Measurements from ENCODE around the gene NECTIN4.
A peak's percentile ranks its signal among the peaks of the same experiment; 100 is the strongest.
"Not testable (repeated sequence)": the region's sequence is repeated elsewhere in the genome, so short reads cannot be mapped to it uniquely, and the experiment has no call there.

Gene NECTIN4

DNA sequence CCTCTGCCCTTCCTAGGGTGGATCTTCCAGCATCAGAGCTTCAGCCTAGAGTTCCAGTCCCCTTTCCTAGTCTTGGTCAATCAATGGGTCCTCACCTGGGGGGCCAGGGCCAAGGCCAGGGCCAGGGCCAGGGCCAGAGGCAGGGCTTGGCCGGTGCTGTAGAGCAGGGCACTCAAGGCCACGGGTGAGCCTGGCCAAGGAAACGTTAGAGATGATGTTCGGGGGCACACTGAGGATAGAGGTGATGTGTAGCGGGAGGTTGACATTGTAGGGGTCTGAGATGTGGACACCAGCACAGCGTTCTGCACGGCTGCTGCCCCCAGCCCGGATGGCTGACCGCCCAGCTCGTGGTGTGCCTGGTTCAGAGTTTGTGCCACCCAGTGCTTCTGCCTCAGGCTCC is 38.1 kb downstream of the NECTIN4 start:
- no peak for DNase-seq

DNA sequence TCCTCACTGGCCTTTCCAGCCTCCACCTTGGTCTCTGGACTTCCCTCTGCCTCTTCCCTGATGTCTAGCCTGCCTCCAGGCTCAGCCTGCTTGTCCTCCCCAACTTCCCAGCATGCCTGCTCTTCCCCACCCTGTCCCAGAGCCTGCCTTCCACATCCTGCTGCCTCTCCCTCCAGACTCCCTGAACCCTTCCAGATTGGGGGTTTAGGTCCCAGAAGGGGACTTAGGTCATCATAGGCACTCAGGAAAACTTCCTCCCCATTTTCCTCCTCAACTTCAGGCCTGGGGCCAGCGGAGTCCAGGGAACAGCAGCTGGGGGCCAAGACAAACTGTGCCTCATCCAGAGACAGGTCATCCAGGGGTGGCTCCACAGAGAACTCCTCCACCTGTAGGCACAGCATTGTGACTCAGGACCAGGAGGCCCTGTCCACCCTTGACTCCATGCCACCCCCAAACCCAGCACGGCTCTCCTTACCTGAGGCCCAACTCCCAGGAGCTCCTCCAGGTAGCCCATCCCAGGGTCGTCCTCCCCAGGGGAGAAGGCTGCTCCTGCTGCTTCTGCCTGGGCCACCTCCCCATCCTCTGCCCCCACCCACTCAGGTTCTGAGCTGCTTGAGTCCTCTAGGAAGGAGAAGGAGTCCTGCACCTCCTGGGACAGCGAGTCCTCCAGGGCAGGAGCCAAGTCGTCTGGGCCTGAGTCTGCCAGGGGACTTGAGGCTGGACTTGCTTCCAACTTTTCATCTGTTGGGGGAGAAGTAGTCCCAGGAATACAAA is 40.2 kb downstream of the NECTIN4 start:
- no peak for DNase-seq

DNA sequence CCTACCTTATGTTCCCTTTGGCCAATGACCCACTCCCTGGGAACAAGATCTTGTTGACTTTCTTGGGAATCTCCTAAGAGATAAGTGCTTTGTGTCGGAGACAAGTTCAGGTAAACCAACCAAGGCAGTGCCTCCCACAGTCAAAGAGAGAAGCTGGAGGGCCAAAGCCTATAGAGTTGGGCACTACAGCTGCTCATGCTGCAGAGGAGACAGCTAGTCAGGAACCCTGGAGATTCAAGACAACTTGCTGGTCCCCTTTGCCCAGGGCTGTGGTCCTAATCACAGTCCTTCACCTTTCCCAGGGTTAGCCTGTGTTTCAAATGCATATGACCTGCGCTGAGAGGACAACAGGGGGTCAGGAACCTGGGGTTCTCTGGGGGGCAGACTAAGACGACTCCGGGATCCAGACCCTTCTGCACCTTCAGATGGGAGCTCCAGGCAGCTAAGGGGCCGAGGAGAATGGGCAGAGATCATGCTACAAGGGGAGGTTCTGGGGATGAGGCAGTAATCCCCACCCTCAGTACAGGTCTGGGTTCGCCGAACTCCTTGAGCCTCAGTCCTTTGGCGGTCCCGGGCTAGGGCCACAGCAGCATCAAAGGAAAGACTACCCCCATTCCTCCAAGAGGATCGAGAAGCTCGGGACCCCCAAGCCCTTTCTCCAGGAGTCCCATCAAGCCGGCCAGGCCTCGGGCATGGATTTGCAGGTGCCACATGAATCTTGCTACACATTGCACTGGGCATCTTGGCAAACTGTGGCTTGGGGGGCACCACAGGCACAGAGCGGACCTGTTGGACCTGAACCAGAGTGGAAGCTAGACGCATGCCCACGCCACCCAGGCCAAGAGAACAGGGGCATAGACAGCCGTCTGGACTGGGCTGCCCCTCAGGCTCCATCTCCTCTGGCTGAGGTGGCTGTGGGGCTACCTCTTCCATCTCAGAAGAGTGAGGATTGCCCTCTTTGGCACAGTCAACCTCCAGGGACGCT is 41.6 kb downstream of the NECTIN4 start:
- DNase-seq = no peak

DNA sequence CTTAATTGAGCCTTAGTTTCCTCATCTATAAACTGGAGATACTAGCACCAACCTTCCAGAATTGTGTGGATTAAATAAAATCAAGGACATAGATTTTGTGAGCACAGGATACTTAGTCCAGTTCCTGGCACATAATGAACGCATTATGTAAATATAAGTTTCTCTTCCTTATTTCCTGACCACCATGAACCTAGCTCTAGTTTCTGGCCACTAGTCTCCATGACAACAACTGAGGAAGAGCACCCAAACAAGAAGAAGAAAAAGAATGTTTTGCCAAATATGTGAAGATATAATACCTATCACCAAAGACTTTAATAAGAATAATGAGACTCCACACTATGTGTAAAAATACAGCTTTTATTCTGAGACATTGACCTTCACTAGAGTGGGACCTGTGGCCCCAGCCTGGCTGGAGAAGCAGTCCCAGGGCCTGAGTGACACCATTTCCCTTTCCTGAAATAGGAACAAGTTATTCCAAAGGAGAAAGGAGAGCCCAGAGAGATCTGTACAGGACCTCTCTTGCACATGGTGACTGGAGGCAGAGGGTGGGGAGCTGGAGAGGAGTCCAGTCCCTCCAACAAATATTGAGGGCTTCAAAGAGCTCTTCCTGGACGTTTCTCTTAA is 42.6 kb downstream of the NECTIN4 start:
- DNase-seq = peak; percentile 71

DNA sequence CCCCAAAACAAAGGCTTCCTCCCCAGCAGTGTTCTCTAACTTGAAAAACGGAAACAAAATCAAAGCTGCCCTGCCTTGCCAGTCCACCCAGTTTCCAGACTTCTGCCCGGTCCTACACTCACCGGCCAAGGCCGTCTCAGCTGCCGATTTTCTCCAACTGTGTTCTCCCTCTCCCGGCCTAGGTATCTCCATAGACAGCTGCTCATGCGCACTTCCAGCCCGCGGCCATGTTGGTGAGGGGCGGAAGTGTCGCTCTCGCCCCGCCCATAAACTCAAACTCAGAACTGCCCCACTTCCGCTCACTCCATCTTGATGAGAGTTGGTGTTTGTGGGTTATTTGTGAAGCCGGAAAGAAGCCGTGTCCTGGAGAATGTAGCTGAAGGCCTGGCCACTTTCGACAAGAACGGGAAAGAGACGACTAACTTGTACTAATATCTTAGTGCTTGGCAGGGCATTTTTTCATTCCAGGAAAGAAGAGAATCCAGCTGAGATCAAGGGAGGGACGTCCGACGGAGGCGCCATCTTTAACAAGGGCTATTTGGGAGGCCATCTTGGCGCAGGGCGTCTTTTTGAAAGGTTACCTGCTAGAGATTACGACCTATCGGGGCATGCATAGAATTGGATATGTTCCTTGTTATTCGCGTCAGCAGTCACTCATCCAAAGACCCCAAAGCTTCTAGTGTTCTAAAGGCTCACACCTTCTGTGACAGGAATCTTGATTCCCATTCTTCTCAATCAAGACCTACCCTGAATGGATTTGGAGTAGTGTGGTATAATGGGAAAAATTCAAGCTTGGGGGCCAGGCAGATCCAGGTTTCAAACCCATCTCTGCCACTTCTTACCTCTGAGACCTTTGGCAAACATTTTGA is 43.4 kb downstream of the NECTIN4 start, which contains the start of gene USF1:
USF1 (minus strand) TSS at position 242 of the 869 bp plus-strand sequence. CDS start 2,702 bp downstream, outside the sequence.
- DNase-seq = peak; percentile 91

DNA sequence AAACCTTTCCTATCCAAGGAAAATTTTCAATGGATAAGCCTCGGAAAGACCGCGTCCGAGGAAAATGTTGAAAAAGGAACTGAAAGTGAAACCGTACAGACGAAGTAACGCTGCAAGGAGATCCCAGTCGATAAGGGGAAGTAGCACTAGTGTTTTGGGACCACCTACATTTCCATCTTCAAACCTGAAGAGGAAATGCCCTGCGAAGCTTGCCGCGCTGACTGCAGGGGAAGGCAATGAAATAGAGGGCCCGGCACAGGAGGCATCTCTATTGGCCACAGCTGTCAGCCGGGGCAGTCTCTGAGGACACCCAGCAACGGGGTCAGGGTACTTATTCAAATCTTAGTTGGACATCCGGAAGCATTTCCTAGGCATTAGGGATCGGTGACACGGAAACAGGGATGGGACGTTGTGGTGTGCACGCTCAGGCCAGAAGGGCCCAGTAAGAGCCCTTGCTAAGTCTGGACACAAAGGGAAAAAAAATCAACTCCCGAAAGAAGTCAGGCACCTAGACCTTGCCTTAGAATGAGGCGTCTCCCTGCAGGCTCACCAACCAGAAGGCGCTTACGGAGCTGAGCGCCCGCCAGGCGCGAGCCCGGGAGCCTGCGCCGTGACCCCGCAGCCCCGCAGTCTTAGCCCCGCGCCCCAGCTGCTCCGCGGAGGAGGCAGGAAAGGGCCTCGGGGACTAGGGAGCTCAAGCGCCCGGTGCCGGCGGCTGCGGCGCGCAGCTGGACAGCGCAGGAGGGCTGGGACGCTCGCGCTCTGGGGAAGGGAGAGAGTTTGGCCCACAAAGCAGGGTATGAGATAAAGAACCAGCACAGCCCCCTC is 44.2 kb downstream of the NECTIN4 start:
- peak; percentile 98 for DNase-seq

DNA sequence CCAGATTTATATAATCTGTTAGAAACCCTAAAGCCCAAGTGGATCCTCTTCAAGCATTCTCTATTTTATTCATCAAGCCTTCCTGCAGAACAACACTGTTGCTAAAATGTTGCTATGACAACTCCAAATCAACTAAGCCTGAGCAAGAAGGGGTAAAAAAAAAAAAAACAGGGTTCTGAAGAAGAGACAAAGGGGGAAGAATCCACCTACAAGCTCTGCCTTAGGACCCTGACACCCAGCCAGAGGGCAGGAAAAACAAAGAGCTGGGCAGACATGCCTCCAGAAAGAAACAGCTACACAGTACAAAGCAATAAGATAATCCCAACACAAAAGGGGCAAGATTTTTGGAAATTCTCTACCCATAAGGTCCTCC is 44.8 kb downstream of the NECTIN4 start:
- no peak for DNase-seq

DNA sequence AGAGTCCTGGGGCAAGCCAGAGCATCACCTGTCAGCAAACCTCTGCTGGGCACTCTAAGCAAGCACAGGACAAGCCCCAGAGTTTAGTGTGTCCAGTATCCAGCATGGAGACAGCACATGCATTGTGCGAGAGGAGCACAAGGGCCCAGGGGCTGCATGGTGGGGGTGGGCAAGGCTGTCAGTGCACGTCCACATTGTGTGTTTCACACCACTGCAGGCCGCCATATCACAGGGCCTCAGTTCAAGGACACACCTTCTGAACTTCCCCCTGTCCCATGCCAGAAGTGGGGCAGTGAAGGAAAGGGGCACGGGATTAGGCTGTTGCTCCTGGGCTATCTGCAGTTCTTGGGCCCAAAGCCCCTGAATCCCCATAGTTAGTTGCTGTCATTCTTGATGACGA is 49.8 kb downstream of the NECTIN4 start:
- no peak for DNase-seq

DNA sequence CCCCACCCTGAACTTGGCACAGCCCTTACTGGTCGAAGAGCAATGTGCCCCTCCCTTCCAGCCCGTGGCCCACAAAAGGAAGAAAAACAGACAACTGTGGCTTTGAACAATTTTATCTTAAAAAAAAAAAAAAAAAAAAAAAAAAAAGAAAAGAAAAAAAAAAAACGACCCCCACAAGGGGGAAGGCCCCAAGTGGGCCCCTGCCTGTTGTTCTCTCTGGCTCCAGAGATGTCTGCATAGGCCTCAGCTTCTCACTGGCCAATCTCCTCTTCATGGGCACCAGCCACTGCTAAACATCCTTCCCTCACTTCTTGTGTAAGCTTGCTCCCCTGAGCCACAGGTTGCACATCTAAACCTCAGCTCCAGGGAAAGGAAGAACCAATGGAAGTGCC is 50.2 kb downstream of the NECTIN4 start:
- no peak for DNase-seq

DNA sequence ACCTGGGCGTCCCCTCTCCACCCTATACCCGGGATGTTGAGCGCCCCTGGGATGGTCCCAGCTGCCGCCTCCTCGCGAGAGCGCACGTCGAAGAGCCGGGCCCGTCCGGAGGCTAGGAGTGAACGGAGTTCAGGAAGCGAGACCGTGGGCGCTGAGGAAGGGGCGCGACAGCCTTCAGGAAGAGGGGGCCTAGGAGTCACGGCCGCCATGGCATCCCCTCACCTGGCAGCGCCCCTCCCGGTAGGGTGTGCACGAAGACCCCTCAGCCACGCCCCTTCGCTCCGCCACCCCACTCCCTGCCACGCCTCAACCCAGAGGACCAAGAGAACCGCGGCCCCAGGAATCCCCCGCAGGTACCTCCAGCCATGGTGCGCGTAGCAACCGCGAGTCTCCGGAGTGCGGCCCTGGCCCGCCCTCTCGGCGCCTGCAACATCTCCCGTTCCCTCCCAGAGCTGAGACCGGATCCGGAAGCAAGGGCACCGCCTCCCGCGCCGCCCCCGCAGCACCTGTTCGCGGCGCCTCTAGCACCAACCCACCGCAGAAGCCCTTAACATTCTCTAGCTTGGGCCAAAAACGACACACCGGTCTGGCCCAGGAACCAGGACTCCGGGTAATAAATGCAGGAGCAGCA is 50.7 kb downstream of the NECTIN4 start, which contains the start of gene TSTD1:
TSTD1 (minus strand) TSS at position 442 of the 631 bp plus-strand sequence; CDS start at position 367, 75 bp downstream.
- no peak for DNase-seq

DNA sequence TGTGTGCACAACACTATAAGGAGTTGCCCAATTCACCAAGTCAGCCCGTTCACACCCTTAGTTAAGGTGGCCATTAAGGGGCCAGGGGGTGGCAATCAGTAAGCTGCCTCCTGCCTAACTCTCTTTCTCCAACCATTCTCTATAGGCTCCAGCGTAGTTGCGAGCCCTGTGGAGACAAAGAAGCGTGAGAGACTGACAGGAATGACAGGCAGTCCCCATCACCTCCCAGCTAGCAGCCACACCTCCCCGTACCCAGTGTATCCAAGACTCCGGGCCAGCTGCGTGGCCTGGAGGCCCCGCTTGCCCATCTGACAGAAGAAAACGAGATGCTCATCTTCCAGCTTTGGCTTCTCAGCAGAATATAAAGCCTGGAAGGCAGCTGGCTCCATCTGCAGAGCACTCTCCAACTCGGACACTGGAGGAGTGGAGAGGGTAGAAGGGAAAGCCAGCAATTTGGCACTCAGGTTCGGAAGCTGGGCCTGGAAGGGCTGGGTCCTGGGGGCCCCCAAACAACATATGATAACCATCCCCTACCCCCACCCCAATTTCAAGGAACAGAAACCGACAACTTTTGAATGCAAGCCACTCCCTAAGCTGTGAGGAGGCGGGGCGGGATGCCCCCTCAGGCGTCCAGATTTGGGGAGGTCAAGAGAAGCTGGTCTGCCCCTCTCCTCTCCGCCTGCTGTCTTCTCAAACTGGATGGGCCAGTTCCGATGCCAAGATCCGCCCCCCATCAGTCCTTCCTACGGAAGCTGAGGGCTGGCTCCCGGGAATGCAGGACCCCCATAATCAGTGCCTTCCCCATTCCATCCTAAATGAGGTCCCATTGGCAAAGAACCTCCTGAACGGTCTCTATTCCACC is 51.5 kb downstream of the NECTIN4 start:
- DNase-seq = no peak

DNA sequence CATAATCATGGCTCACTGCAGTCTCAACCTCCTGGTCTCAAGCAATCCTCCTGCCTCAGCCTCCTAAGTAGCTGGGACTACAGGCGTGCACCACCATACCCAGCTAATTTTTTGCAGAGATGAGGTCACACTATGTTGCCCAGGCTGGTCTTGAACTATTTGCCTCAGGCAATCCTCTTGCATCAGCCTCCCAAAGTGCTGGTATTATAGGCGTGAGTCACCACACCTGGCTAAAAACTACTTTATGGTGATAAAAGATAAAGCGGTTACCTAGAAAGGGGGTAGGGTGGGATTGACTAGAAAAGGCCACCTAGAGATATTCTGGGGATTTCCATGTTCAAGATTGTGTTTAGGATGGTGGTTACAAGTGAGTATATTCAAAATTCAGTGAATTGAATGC is 55.6 kb downstream of the NECTIN4 start:
- no peak for DNase-seq

DNA sequence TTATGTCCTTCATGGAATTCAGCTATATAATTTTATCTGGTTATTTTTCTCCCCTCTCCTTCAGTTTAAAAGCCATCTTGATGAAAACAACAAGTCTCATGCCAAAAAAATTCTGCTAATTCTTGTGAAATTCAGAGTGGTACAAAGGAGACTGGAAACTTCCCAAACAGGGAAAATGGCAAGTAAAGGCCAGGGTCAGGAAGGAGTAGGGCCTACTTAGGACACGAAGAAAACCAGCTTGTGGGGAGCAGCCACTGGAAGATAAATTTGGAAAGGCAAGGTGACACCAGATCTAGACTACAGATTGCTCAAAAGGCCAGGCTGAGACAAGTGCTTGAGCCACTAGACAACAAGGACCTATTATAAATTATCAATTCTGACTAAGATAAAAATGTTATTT is 56.9 kb downstream of the NECTIN4 start:
- DNase-seq = no peak

DNA sequence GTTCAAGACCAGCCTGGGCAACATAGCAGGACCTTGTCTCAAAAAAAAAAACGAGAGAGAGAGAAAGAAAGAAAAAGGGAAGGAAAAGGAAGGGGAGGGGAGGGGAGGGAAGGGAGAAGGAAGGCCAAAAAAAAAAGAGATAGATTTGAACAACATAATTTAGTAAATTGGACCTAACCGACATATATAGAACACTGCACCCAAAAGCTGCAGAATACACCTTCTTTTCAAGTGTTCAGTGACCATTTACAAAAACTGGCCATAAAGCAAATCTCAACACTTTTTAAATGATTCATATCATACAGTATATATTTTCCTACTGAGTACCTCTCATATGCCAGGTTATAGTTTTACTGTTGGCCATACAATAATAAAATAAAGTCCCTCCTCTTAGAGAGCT is 57.5 kb downstream of the NECTIN4 start:
- DNase-seq = no peak

DNA sequence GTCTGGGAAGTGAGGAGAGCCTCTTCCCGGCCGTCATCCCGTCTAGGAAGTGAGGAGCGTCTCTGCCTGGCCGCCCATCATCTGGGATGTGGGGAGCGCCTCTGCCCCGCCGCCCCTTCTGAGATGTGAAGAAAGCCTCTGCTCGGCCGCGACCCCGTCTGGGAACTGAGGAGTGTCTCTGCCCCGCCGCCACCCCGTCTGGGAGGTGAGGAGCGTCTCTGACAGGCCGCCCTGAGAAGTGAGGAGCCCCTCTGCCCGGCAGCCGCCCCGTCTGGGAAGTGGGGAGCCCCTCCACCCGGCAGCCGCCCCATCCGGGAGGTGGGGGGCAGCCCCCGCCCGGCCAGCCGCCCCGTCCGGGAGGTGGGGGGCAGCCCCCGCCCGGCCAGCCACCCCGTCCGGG is 59.9 kb downstream of the NECTIN4 start:
- DNase-seq = not testable (repeated sequence)

DNA sequence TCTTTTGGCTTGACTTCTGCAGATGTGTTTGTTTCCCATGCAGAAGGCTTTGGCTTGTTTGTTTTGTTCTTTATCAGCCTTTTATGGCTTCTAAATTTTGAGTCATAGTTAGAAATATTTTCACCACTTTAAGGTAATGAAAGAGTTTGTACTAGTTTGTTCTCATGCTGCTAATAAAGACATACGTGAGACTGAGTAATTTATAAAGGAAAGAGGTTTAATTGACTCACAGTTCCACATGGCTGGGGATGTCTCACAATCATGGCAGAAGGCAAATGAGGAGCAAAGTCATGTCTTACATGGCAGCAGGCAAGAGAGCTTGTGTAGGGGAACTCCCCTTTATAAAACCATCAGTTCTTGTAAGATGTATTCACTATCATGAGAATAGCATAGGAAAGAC is 62.4 kb downstream of the NECTIN4 start:
- not testable (repeated sequence) for DNase-seq

DNA sequence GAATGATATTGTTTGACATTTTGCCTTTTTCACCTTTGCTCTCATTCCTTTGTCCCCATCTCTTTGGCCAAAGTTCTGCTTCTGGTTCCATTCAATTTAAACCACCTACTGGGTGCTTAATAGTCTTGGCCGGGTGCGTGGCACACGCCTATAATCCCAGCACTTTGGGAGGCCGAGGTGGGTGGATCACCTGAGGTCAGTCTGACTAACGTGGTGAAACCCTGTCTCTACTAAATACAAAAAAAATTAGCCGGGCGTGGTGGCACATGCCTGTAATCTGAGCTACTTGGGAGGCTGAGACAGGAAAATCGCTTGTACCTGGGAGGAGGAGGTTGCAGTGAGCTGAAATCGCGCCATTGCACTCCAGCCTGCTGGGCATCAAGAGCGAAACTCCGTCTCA is 66.9 kb downstream of the NECTIN4 start:
- not testable (repeated sequence) for DNase-seq

DNA sequence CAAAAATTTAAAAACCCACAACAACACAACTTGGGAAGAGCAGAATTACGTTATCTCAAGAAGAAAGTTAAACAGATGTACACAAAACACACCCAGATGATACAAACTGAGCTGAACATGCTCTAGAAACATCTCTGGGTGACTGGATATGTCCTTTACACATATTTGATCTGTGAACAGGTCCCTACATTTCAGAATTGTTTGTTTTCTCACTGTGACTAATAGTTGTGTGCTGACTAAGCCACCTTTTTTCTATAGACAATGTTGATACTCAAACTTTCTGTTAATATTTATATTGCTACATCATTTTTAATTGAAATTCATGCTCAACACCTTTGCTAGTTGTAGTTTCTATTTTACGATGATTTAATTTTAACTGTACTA is 67.4 kb downstream of the NECTIN4 start:
- no peak for DNase-seq

DNA sequence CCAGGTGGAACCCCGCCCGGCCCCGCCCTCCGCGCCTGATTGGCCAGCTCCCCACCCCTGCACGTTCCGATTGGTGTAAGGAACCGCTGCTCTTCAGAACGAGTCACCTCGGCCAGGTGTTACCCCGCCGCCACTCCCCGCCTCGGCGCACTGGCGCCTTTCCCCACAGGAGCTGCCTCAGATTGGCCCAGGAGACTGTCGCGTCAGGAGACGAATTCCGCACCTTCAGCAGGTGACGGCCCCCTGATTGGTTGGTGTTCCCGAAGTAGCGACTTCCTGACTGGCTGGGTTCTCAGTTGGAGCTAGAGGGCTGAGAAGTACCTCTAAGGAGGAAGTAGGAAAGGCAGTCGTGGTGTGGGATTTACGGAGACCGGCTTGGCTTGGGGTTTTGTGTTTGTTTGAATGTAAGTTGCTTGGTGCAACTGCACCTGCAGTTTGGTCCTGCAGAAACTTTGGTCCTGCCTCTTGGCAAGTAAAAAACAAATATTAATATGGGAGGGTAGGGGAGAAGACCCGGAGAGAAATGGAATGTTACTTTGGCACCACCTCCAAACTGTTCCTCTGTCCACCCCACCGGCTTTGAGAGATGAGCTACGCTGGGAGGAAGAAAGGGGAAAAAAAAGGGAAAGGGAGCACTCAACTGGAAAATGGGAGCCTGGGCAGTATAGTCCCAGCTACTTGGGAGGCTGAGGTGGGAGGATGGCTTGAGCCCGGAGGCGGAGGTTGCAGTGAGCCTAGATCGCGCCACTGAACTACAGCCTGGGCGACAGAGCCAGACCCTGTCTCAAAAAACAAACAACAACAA is 68.0 kb downstream of the NECTIN4 start:
- peak; percentile 89 for DNase-seq
